ENCODE data around the gene TNIK.

GRCh38 chr3:171398343-171398742 is 61.9 kb downstream of the TNIK start:
- TF ChIP-seq CTCF (IDR thresholded peaks at IDR 0.05), result no peak
- TF ChIP-seq FOXJ3 (CRISPR knock-in tag; IDR thresholded peaks at IDR 0.05), result no peak
- no peak for TF ChIP-seq CHD2 (IDR thresholded peaks at IDR 0.05; ENCODE audit: low read length, partially characterized antibody)
- no peak for TF ChIP-seq PBX3 (IDR thresholded peaks at IDR 0.05)
- no peak for TF ChIP-seq EP300 (IDR thresholded peaks at IDR 0.05; ENCODE audit: borderline replicate concordance in 1 of 2, low read depth in 1 of 2, low read length in 1 of 2)
- TF ChIP-seq JUND (IDR thresholded peaks at IDR 0.05), result no peak
